ENCODE measurements around the gene PPWD1. TPM values are rescaled to one million over a fixed set of nuclear protein-coding genes. Genes with fewer than 3 reads are reported as not detected.

PPWD1 gene
- total and polyA plus RNA-seq, 2 of the 13 experiments (the other 11 are each of a cell fraction or from before 2014, with no cell fraction given) = 7.4 to 44.3 TPM

DNA sequence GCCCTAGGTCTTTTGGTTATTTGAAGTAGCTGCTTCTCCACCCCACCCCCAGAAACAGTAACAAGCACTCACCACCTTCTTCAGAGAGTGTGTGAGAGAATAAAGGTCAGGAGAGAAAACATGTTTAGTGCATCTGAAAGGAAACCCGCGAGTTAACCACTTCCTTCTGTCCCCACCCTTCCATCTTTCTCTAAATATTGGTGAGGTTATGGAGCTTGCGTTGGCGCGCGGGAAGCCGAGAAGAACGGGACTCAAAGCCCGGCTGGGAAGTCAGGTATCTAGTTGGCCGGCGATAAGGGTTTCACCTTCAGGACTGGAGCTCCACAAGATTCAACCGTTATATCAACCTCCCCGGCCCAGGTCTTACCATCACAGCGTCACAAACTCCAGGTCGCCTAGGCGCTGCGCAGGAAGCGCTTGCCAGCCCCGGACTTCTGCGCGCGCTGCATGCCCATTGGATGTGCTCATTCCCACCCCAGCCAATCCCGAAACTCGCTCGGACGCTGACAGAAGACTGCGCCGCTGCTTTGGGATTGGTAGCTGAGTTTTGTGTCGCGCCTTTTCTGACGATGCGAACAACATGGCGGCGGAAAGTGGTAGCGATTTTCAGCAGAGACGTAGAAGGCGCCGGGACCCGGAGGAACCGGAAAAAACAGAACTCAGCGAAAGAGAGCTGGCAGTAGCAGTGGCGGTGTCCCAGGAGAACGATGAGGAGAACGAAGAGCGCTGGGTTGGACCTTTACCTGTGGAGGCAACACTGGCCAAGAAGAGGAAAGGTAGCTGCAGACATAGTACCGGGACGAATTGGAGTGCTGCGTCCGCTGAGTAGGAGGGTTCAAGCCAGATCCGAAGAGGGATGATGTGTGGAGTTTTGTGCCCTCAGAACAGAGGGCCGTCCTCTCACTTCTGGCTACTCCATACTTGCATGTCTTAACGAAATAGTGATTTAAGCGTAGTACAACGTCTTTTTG lies at the start of gene PPWD1, which contains the start of gene CENPK (continued):
- TF ChIP-seq, protein P1, sequence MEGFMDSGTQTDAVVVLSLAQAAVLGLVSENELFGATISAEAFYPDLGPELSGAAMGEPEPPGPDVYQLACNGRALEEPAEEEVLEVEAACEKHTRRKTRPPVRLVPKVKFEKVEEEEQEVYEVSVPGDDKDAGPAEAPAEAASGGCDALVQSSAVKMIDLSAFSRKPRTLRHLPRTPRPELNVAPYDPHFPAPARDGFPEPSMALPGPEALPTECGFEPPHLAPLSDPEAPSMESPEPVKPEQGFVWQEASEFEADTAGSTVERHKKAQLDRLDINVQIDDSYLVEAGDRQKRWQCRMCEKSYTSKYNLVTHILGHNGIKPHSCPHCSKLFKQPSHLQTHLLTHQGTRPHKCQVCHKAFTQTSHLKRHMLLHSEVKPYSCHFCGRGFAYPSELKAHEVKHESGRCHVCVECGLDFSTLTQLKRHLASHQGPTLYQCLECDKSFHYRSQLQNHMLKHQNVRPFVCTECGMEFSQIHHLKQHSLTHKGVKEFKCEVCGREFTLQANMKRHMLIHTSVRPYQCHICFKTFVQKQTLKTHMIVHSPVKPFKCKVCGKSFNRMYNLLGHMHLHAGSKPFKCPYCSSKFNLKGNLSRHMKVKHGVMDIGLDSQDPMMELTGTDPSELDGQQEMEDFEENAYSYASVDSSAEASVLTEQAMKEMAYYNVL (CRISPR knock-in tag; IDR thresholded peaks at IDR 0.05; ENCODE audit: borderline replicate concordance) = no peak; the same call in 1 of the 2 replicates
- TF ChIP-seq CBFB (CRISPR knock-in tag; IDR thresholded peaks at IDR 0.05) (no peak), HNF4G (IDR thresholded peaks at IDR 0.05; ENCODE audit: borderline replicate concordance, low read depth, low read length) (no peak), HNF4G (CRISPR knock-in tag; IDR thresholded peaks at IDR 0.05; ENCODE audit: borderline replicate concordance, low read depth) (peak; percentile 36; the same call in 1 of the 2 replicates), ZNF670 (CRISPR knock-in tag; IDR thresholded peaks at IDR 0.05; ENCODE audit: borderline replicate concordance) (no peak), NFE2 (CRISPR knock-in tag; IDR thresholded peaks at IDR 0.05) (no peak), ZNF660 (CRISPR knock-in tag; IDR thresholded peaks at IDR 0.05; ENCODE audit: borderline replicate concordance, low read depth) (no peak), NFE2L2 (IDR thresholded peaks at IDR 0.05; ENCODE audit: low read length) (no peak), POLR2AphosphoS5 (IDR thresholded peaks at IDR 0.05; ENCODE audit: low read depth, low read length) (peak; percentile 89), TAF1 (CRISPR knock-in tag; IDR thresholded peaks at IDR 0.05) (peak; percentile 88; the same call in 1 of the 2 replicates), ZKSCAN1 (IDR thresholded peaks at IDR 0.05; ENCODE audit: low read length) (peak; percentile 43; the same call in 1 of the 2 replicates), MAFF (IDR thresholded peaks at IDR 0.05; ENCODE audit: low read depth, low read length) (peak; percentile 1; the same call in 1 of the 2 replicates), ZNF251 (CRISPR knock-in tag; IDR thresholded peaks at IDR 0.05) (no peak), AGO1 (IDR thresholded peaks at IDR 0.05; ENCODE audit: low read depth, low read length, poor library complexity, severe bottlenecking) (peak; percentile 46), ZIK1 (CRISPR knock-in tag; IDR thresholded peaks at IDR 0.05; ENCODE audit: borderline replicate concordance, low read depth) (peak; percentile 77; the same call in 1 of the 2 replicates), SMYD3 (CRISPR knock-in tag; IDR thresholded peaks at IDR 0.05) (peak; percentile 72; the same call in 1 of the 2 replicates)
- TF ChIP-seq, protein P2, sequence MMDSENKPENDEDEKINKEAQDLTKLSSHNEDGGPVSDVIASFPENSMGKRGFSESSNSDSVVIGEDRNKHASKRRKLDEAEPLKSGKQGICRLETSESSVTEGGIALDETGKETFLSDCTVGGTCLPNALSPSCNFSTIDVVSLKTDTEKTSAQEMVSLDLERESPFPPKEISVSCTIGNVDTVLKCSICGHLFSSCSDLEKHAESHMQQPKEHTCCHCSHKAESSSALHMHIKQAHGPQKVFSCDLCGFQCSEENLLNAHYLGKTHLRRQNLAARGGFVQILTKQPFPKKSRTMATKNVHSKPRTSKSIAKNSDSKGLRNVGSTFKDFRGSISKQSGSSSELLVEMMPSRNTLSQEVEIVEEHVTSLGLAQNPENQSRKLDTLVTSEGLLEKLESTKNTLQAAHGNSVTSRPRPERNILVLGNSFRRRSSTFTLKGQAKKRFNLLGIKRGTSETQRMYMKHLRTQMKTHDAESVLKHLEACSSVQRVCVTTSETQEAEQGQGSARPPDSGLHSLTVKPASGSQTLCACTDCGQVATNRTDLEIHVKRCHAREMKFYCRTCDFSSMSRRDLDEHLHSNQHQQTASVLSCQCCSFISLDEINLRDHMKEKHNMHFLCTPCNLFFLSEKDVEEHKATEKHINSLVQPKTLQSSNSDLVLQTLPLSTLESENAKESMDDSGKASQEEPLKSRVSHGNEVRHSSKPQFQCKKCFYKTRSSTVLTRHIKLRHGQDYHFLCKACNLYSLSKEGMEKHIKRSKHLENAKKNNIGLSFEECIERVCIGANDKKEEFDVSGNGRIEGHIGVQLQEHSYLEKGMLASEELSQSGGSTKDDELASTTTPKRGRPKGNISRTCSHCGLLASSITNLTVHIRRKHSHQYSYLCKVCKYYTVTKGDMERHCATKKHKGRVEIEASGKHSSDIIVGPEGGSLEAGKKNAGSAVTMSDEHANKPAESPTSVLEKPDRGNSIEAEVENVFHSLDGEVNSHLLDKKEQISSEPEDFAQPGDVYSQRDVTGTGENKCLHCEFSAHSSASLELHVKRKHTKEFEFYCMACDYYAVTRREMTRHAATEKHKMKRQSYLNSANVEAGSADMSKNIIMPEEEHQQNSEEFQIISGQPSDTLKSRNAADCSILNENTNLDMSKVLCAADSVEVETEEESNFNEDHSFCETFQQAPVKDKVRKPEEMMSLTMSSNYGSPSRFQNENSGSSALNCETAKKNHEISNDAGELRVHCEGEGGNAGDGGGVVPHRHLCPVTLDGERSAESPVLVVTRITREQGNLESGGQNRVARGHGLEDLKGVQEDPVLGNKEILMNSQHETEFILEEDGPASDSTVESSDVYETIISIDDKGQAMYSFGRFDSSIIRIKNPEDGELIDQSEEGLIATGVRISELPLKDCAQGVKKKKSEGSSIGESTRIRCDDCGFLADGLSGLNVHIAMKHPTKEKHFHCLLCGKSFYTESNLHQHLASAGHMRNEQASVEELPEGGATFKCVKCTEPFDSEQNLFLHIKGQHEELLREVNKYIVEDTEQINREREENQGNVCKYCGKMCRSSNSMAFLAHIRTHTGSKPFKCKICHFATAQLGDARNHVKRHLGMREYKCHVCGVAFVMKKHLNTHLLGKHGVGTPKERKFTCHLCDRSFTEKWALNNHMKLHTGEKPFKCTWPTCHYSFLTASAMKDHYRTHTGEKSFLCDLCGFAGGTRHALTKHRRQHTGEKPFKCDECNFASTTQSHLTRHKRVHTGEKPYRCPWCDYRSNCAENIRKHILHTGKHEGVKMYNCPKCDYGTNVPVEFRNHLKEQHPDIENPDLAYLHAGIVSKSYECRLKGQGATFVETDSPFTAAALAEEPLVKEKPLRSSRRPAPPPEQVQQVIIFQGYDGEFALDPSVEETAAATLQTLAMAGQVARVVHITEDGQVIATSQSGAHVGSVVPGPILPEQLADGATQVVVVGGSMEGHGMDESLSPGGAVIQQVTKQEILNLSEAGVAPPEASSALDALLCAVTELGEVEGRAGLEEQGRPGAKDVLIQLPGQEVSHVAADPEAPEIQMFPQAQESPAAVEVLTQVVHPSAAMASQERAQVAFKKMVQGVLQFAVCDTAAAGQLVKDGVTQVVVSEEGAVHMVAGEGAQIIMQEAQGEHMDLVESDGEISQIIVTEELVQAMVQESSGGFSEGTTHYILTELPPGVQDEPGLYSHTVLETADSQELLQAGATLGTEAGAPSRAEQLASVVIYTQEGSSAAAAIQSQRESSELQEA (CRISPR knock-in tag; IDR thresholded peaks at IDR 0.05; ENCODE audit: not compliant biosample characterization) = peak; percentile 70

All from HepG2 (cell line).